Measurements from ENCODE around the gene SYNPO2L. TPM values are rescaled to one million over a fixed set of nuclear protein-coding genes. Genes with fewer than 3 reads are reported as not detected.

SYNPO2L gene
- total RNA-seq, 1 donor from 2014 or later: not detected

DNA sequence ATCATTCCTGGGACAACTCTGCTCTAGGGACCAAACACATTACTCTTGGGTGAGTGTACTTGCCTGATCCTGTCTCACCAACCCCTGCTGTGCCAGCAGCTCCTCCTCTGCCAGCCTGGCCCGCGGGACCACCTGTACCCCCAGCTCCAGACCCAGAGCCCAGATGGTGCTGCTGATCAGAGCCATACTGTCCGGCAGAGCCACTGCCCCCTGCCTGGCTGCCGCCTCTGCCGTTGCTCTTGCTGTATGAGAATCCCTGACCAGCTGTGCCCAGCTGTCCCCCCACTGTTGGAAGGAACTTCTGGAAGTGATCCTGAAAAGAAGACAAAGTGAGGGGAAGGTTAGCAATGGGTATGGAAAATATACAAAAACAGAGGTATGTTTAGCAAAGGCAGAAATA, 21.4 kb downstream of the SYNPO2L start:
- H3K4me3 ChIP-seq (ENCODE audit: low read depth, low read length): no peak overlapping the region
- no peak for DNase-seq (ENCODE audit: low read depth)
- TF ChIP-seq, protein P1, sequence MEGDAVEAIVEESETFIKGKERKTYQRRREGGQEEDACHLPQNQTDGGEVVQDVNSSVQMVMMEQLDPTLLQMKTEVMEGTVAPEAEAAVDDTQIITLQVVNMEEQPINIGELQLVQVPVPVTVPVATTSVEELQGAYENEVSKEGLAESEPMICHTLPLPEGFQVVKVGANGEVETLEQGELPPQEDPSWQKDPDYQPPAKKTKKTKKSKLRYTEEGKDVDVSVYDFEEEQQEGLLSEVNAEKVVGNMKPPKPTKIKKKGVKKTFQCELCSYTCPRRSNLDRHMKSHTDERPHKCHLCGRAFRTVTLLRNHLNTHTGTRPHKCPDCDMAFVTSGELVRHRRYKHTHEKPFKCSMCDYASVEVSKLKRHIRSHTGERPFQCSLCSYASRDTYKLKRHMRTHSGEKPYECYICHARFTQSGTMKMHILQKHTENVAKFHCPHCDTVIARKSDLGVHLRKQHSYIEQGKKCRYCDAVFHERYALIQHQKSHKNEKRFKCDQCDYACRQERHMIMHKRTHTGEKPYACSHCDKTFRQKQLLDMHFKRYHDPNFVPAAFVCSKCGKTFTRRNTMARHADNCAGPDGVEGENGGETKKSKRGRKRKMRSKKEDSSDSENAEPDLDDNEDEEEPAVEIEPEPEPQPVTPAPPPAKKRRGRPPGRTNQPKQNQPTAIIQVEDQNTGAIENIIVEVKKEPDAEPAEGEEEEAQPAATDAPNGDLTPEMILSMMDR (conservative IDR thresholded peaks at IDR 0.05; ENCODE audit: low read depth, low read length): no peak

DNA sequence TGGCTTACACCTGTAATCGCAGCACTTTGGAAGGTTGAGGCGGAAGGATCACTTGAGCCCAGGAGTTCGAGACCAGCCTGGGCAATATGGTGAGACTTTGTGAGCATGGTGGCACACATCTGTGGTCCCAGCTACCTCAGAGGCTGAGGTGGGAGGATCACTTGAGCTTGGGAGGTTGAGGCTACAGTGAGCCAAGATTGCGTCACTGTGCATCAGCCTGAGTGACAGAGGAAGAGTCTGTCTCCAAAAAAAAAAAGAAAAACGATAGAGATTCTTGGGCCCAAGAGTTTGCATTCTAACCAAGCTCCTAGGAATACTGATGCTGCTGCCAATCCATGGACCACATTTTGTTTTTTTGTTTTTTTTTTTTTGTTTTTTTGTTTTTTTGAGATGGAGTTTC, 26.7 kb downstream of the SYNPO2L start:
- H3K4me3 ChIP-seq (ENCODE audit: low read depth, low read length): no peak overlapping the region
- TF ChIP-seq, protein P1 (conservative IDR thresholded peaks at IDR 0.05; ENCODE audit: low read depth, low read length): no peak
- no peak for DNase-seq (ENCODE audit: low read depth)

DNA sequence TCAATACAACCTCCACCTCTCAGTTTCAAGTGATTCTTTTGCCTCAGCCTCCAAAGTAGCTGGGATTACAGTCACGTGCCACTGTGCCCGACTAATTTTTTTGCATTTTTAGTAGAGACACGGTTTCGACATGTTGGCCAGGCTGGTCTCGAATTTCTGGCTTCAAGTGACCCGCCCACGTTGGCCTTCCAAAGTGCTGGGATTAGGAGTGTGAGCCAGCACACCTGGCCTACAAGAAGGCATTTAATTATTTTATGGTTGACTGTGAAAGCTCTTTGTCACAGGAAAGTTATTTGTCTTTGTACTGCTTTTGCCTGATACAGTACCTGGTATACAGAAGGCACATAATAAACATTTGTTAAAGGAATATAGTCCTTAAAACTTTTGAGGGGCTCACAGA, 27.4 kb downstream of the SYNPO2L start:
- TF ChIP-seq, protein P1 (conservative IDR thresholded peaks at IDR 0.05; ENCODE audit: low read depth, low read length): no peak
- H3K4me3 ChIP-seq (ENCODE audit: low read depth, low read length): no peak overlapping the region
- DNase-seq (ENCODE audit: low read depth): no peak

DNA sequence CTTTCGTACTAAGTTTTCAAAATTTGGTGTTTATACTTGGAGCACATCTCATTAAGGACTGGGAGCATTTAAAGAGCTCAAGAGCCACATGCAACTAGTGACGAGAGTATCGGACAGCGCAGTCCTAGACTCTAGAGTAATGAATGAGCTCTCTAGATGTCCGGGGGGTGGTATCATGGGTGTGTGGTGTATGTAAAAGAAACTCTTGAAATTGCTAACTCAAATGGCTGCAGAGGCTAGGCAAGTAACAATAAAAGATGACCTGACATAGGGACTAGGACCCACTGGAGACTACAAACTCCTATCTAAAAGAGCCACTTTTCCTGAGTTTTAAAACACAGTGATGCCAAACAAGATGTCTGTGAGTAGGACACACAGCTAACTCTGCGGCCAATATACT, 28.5 kb downstream of the SYNPO2L start:
- no peak overlapping the region for H3K4me3 ChIP-seq (ENCODE audit: low read depth, low read length)
- TF ChIP-seq, protein P1 (conservative IDR thresholded peaks at IDR 0.05; ENCODE audit: low read depth, low read length): no peak
- DNase-seq (ENCODE audit: low read depth): no peak

DNA sequence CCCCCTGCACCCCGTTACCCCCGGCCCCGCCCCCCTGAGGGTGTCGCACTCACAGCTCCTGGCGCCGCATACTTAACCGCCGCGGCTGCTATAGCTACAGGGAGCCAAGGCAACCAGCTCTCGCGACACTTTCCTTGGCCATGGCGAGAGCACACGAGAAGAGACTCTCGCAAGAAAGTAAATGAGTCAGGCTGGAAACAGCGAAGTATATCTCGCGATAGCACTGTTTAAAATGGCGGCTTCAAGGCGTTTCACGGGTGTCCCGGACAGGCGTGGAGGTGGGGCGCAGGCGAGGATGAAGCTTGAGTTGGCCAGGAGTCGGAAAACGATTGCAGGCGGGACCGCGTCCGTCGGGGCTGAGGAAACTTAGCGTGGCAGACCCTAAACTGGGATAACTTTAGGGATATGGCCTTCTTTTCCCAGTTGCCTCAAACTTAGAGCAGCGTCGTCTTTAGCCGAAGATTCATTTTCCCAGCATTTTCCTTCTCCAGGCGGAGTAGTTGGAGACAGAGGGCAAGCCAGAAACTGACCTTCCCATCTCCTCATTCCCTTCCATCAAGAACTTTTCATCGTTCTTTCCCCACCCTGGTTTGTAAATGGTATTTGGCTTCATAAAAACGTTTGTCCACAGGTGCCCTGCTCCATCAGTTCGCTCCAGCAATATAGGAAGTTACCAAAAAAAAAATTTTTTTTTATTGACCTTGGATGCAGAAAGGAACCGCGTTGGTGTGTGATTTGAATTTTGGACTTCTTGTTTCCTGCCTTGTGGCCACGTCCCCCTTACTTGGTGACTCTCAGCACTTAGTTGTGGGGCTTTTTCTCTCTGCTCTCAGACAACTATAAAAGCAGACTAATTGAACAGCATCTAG, 29.7 kb downstream of the SYNPO2L start:
- H3K4me3 ChIP-seq (ENCODE audit: low read depth, low read length): peak overlapping the region; percentile 87
- DNase-seq (ENCODE audit: low read depth): peak; percentile 83
- TF ChIP-seq, protein P1 (conservative IDR thresholded peaks at IDR 0.05; ENCODE audit: low read depth, low read length): no peak

DNA sequence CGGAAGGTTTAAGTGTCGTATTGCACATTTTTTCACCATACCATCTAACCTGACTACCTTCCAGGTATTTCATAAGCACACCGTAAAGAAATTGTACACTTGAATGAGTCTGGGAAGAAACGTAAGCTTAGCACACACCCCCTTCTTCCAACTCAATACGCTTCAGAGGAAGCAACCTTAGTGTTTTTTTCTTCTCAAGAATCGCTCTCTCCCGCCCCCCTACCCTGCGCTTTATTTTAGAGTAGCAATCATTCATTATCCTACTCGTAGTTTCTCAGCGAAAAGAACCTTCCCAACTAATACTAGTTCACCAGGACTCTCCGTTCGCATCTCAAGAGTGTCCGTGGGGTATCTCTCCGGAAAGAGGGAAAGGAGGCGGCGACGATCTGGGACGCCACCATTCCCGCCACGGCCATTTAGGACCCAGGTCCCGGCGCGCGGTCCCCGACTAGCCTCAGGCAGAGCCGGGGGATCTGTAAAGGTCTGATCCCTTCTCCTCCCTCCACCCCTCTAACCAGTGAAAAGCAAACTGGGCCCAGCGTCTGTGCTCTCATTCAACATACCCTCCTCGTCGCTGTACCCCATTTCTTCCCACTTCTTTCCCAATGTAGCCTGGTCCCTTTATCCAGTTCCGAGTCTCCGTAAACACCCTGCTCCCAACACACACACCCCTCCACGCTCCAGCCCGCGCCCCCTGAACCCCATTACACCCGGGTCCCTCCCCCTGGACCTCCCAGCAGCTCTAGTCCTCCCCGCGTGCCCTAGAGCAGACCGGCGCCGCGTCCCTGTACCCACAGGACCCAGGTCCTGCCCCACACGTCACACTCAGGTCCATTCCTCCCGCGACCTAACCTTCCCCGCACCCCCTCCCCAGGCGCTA, 30.6 kb downstream of the SYNPO2L start:
- no peak for DNase-seq (ENCODE audit: low read depth)
- peak overlapping the region; percentile 87 for H3K4me3 ChIP-seq (ENCODE audit: low read depth, low read length)
- TF ChIP-seq, protein P1 (conservative IDR thresholded peaks at IDR 0.05; ENCODE audit: low read depth, low read length): peak; percentile 4
